HepG2 (cell line): ENCODE data around the gene SLC25A20. TPM values are rescaled to one million over a fixed set of nuclear protein-coding genes. Genes with fewer than 3 reads are reported as not detected.

Source experiments
- CBX5 ChIP-seq: sonication (generic); formaldehyde crosslinking; IDR thresholded peaks from 2 replicates; pipeline ENCODE4 v1.4.0; 2020; ENCODE audit warnings: missing genetic modification reagents, borderline replicate concordance
- CCDC6 ChIP-seq: sonication (generic); formaldehyde crosslinking; IDR thresholded peaks from 2 replicates; pipeline ENCODE4 v1.8.1; 2022; ENCODE audit warnings: mild to moderate bottlenecking, missing genetic modification reagents, moderate library complexity
- GABPB1 ChIP-seq: IDR thresholded peaks from 2 replicates; pipeline ENCODE4 v1.6.1; 2016; ENCODE audit warnings: mild to moderate bottlenecking, missing genetic modification reagents, moderate library complexity, missing compliant biosample characterization
- GZF1 ChIP-seq: sonication (generic); formaldehyde crosslinking; IDR thresholded peaks from 2 replicates; pipeline ENCODE4 v1.5.1; 2020; ENCODE audit warnings: mild to moderate bottlenecking, missing genetic modification reagents
- HDAC6 ChIP-seq: fragments of 200-600 bp; sonication (generic); IDR thresholded peaks from 2 replicates; pipeline ENCODE4 v1.7.0; 2017; ENCODE audit warnings: mild to moderate bottlenecking, antibody characterized with exemption, low read length, low read depth
- HOXD1 ChIP-seq: sonication (generic); formaldehyde crosslinking; IDR thresholded peaks from 2 replicates; pipeline ENCODE4 v1.5.0; 2020; ENCODE audit warnings: missing genetic modification reagents
- IKZF1 ChIP-seq: fragments of 450-650 bp; IDR thresholded peaks from 2 replicates; pipeline ENCODE4 v1.7.1; 2016
- MAX ChIP-seq: IDR thresholded peaks from 2 replicates; pipeline ENCODE4 v1.6.1; 2012; ENCODE audit warnings: inconsistent platforms
- MIER3 ChIP-seq: IDR thresholded peaks from 2 replicates; pipeline ENCODE4 v1.6.1; 2016; ENCODE audit warnings: missing compliant biosample characterization, borderline replicate concordance
- MXD1 ChIP-seq: sonication (generic); formaldehyde crosslinking; IDR thresholded peaks from 2 replicates; pipeline ENCODE4 v1.4.0; 2020; ENCODE audit warnings: mild to moderate bottlenecking, missing genetic modification reagents
- RBM39 ChIP-seq: fragments of 200-400 bp; formaldehyde crosslinking; IDR thresholded peaks from one replicate; pipeline ENCODE4 v1.6.1; 2018; ENCODE audit warnings: antibody characterized with exemption, mild to moderate bottlenecking, low read depth, low read length; ENCODE audit not compliant: poor library complexity, severe bottlenecking
- SAP130 ChIP-seq: IDR thresholded peaks from 2 replicates; pipeline ENCODE4 v1.6.1; 2016; ENCODE audit warnings: low read depth
- TGIF2 ChIP-seq: IDR thresholded peaks from 2 replicates; pipeline ENCODE4 v1.6.1; 2016; ENCODE audit warnings: control low read depth, missing compliant biosample characterization
- ZMYM4 ChIP-seq: sonication (generic); formaldehyde crosslinking; IDR thresholded peaks from 2 replicates; pipeline ENCODE4 v1.8.1; 2023; ENCODE audit warnings: mild to moderate bottlenecking, missing genetic modification reagents
- ZNF333 ChIP-seq: sonication (generic); formaldehyde crosslinking; IDR thresholded peaks from 2 replicates; pipeline ENCODE4 v1.4.0; 2020; ENCODE audit warnings: mild to moderate bottlenecking, missing genetic modification reagents, borderline replicate concordance
- ZNF34 ChIP-seq: sonication (generic); formaldehyde crosslinking; IDR thresholded peaks from 2 replicates; pipeline ENCODE4 v1.4.0; 2020; ENCODE audit warnings: mild to moderate bottlenecking, missing genetic modification reagents, borderline replicate concordance
- ZNF543 ChIP-seq: sonication (generic); formaldehyde crosslinking; IDR thresholded peaks from 2 replicates; pipeline ENCODE4 v1.4.0; 2020; ENCODE audit warnings: mild to moderate bottlenecking, missing genetic modification reagents
- ZNF609 ChIP-seq: sonication (generic); formaldehyde crosslinking; IDR thresholded peaks from 2 replicates; pipeline ENCODE4 v1.4.0; 2020; ENCODE audit warnings: mild to moderate bottlenecking, missing genetic modification reagents, borderline replicate concordance
- polyA plus RNA-seq, 8 experiments: library from polyadenylated mRNA; depleted of rRNA in 3 of 8; stranded (reverse) in 7 of 8; unstranded in 1 of 8; fragments of >200 nt; fragmentation: Illumina TruSeq in 4 of 8; extraction: Trizol in 4 of 8; gene quantifications; 2 replicates each; pipeline versions ENCODE4 v1.2.1 to v1.2.3, GENCODE V29; 2011 to 2016; ENCODE audit warnings: low read depth in 4 of 8, missing spikeins in 1 of 8, mixed read lengths in 1 of 8; ENCODE audit not compliant: insufficient read depth in 1 of 8
- total RNA-seq, 5 experiments: library from RNA; depleted of rRNA; stranded (reverse); fragments of >200 nt; fragmentation: Illumina TruSeq; extraction: Trizol; gene quantifications; 2 replicates each; pipeline ENCODE4 v1.2.3, GENCODE V29; 2016; ENCODE audit warnings: low read depth in 1 of 5
- TF ChIP-seq, protein P1 (sequence below): sonication (generic); formaldehyde crosslinking; IDR thresholded peaks from 2 replicates; pipeline ENCODE4 v1.4.0; 2020; ENCODE audit warnings: missing genetic modification reagents

The SLC25A20 gene
- total and polyA plus RNA-seq, 2 of the 13 experiments (the other 11 are each of a cell fraction or from before 2014, with no cell fraction given) = 21.1 to 26.6 TPM

- peak; percentile 82 for TF ChIP-seq MXD1
- TF ChIP-seq ZMYM4 (CRISPR knock-in tag) = peak; percentile 76
- TF ChIP-seq SAP130 (CRISPR knock-in tag) = peak; percentile 99
- TF ChIP-seq RBM39 = peak; percentile 63
- TF ChIP-seq ZNF34 = no peak
- peak; percentile 60 for TF ChIP-seq MAX
- peak; percentile 45; the same call in 1 of the 2 replicates for TF ChIP-seq ZNF609 (CRISPR knock-in tag)
- TF ChIP-seq ZNF333 (CRISPR knock-in tag) = peak; percentile 8; the same call in 1 of the 2 replicates
- TF ChIP-seq GZF1 (CRISPR knock-in tag) = 0 out of 2 replicates have a peak, but pooled peaks have one; percentile 64
- TF ChIP-seq MIER3 = no peak
- TF ChIP-seq HDAC6 = no peak
- TF ChIP-seq, protein P1, sequence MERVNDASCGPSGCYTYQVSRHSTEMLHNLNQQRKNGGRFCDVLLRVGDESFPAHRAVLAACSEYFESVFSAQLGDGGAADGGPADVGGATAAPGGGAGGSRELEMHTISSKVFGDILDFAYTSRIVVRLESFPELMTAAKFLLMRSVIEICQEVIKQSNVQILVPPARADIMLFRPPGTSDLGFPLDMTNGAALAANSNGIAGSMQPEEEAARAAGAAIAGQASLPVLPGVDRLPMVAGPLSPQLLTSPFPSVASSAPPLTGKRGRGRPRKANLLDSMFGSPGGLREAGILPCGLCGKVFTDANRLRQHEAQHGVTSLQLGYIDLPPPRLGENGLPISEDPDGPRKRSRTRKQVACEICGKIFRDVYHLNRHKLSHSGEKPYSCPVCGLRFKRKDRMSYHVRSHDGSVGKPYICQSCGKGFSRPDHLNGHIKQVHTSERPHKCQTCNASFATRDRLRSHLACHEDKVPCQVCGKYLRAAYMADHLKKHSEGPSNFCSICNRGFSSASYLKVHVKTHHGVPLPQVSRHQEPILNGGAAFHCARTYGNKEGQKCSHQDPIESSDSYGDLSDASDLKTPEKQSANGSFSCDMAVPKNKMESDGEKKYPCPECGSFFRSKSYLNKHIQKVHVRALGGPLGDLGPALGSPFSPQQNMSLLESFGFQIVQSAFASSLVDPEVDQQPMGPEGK (CRISPR knock-in tag) = peak; percentile 67
- no peak for TF ChIP-seq IKZF1
- TF ChIP-seq HOXD1 (CRISPR knock-in tag) = no peak; the same call in 1 of the 2 replicates
- no peak for TF ChIP-seq CCDC6 (CRISPR knock-in tag)
- TF ChIP-seq TGIF2 (CRISPR knock-in tag) = peak; percentile 93
- TF ChIP-seq CBX5 (CRISPR knock-in tag) = 0 out of 2 replicates have a peak, but pooled peaks have one; percentile 19
- TF ChIP-seq ZNF543 (CRISPR knock-in tag) = 0 out of 2 replicates have a peak, but pooled peaks have one; percentile 29
- peak; percentile 94 for TF ChIP-seq GABPB1 (CRISPR knock-in tag)
These were observed at the start of gene SLC25A20 (continued) for GRCh38 chr3:48898383-48899234.
